NCI-H82 (cell line): ENCODE data around the gene OR6C65.
"Not testable (repeated sequence)": the region's sequence is repeated elsewhere in the genome, so short reads cannot be mapped to it uniquely, and the experiment has no call there.

Experiments
- DNase-seq: peaks from one replicate; lab custom pipeline; 2025; lab: John Stamatoyannopoulos, UW

The OR6C65 gene

DNA sequence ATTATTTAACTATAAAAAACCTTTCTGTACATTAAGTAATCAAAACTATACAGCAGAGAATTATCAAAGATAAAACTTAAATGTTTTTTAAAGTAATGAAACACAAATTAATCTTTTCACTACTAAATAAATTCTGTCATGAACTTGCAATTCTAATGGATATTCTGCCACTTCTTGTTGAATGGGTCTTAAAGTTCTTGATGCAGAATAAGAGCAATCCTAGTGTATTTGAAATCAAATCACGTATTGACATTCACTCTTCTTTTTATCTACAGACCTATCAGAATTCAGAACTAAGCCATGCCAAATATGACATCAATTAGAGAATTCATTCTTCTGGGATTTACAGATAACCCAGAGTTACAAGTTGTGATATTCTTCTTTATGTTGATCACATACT lies at the start of gene OR6C65:
TSS of gene OR6C65 (plus strand) at position 301 of the 400 bp plus-strand sequence. CDS start at position 301, 0 bp downstream.
- no peak for DNase-seq

DNA sequence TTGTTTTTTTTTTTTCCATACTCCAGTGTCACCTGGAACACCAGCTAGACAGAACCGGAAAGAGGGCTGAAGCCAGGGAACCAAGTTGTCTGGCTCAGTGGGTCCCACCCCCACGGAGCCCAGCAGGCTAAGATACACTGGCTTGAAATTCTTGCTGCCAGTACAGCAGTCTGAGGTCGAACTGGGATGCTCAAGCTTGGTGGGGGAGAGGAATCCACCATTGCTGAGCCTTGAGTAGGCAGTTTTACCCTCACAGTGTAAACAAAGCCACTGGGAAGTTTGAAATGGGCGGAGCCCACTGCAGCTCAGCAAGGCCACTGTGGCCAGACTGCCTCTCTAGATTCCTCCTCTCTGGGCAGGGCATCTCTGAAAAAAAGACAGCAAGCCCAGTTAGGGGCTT lies 45.0 kb upstream of the OR6C65 start:
- DNase-seq, result not testable (repeated sequence)

DNA sequence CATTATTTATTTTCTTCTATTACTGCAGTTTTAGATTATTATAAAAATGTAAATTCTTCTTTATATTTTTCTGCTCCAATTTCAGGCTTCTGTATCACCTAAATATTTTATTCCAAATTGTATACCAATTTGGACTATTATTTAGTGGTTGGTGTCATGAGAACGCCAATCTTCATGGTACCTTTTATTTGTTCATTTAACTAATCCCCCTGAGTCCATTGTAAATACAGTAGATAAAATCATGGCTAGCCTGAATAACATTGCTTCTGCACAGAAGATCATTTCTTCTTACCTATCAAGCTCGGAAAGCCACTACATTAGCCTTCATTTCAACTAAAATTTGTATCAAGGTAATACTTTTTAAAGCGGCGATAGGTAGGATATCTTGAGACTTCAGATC lies 37.7 kb upstream of the OR6C65 start, which contains the start of gene OR6C75:
TSS of gene OR6C75 (plus strand) at position 301 of the 400 bp plus-strand sequence. CDS start 2,136 bp downstream, outside the sequence.
- no peak for DNase-seq

DNA sequence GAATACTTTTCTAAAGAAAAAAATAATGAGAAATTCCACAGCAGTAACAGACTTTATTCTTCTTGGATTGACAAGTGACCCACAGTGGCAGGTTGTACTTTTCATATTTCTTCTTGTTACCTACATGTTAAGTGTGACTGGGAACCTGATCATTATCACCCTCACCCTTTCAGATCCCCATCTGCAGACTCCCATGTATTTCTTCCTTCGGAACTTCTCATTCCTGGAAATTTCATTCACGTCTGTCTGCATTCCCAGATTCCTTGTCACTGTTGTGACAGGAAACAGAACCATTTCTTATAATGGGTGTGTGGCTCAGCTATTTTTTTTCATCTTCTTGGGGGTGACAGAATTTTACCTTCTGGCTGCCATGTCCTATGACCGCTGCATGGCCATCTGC lies 35.2 kb upstream of the OR6C65 start:
- no peak for DNase-seq

DNA sequence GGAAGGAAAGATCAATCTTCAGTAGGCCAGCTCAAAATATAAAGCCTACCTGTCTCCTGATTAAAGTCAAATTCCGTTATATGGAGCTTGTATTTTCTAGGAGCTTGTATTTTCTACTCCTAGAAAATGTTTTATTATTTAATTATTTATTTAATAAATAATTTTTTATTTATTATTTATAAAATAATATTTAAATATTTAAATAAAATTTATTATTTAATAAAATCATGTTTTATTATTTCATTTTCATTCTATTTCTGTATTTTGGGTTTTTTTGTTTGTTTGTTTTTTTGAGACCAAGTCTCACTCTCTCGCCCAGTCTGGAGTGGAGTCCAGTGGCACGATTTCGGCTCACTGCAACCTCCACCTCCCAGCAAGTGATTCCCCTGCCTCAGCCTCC lies 27.8 kb upstream of the OR6C65 start:
- no peak for DNase-seq

DNA sequence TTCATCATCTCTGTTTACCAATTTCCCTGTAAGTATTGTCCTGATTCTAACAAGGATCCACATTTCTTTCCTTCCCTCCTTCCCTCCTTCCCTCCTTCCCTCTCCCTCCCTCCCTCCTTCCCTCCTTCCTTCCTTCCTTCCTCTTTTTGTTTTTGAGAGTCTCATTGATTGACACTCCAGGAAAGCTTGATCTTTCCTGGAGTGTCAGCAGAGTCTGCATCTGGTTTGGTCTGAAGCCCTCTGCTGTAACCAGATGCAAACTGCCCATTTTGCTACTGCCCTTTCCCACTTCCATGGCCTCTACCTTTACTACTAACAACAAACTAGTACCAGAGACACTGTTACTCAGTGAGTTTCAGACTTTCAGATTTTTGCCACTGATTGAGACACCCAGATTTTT lies 14.4 kb upstream of the OR6C65 start:
- DNase-seq, result no peak

DNA sequence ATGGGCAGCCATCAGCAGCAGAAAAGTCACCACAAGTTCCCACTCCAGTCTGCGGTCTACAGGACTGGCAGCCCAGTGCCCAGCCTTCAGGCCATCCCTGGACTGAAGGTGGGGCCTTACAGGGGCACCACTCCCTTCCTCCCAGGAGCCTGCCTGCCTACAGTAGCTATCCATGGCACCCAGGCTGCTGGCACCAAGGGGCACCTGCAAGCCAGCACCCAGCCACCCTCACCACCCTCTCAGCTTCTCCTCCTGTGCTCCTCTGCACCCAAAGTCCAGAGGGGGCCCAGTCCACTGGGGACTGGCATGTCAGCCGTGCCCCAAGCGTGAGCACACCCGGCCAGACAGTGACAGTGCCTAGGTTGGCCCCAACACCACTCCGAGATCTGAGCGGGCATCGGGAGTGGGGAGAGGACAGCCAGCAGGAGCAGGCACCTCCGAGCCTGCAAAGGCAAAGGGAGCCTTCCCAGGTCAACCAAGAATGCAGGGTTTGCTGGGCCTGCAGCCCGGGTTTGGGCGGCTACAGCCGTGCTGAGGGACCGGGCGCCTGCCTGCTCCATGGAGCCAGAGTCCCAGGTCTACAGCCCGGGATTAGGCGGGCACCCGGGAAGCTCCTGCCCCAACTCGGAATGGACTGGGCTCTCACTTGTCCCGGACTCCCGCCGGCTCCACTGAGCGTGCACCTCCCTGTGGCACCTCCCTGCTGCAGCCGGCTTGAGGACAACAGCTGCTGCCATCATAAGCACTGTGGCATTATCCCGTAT lies 8.1 kb upstream of the OR6C65 start:
- no peak for DNase-seq

DNA sequence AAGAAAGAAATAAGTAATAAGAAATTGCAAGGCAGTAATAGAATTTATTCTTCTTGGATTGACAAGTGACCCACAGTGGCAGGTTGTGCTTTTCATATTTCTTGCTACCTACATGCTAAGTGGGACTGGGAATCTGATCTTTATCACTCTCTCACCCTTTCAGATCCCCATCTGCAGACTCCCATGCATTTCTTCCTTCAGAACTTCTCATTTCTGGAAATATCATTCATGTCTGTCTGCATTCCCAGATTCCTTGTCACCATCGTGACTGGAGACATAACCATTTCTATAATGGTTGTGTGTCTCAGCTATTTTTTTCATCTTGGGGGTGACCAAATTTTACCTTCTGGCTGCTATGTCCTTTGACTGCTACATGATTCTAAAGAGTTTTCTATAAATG lies 4.0 kb upstream of the OR6C65 start:
- no peak for DNase-seq

DNA sequence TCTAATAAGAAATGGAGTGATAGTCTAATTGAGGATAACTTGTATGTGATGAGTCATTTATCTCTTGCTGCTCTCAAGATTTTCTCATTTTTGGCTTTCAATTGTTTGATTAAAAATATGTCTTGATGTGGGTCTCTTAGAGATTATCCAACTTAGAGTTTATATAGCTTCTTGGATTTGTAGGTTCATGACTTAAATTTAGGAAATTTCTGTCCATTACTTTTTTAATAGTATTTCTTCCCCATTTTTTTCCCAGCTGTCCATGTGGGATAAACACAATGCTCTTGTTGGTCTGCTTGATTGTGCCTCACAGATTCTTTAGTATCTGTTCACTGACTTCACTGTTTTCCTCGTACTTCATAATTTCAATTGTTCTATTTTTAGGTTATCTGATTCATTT lies 7.5 kb downstream of the OR6C65 start:
- no peak for DNase-seq

DNA sequence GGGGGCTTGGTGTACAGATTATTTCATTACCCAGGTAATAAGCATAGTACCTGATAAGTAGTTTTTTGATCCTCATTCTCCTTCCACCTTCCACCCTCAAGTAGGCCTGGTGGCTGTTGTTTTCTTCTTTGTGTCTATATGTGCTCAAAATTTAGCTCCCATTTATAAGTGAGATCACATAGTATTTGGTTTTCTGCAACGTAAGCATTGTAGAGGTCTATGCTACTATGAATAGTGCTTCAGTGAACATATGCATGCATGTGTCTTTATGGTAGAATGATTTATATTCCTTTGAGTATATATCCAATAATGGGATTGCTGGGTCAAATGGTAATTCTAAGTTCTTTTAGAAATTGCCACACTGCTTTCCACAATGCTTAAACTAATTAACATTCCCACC lies 8.8 kb downstream of the OR6C65 start:
- not testable (repeated sequence) for DNase-seq

DNA sequence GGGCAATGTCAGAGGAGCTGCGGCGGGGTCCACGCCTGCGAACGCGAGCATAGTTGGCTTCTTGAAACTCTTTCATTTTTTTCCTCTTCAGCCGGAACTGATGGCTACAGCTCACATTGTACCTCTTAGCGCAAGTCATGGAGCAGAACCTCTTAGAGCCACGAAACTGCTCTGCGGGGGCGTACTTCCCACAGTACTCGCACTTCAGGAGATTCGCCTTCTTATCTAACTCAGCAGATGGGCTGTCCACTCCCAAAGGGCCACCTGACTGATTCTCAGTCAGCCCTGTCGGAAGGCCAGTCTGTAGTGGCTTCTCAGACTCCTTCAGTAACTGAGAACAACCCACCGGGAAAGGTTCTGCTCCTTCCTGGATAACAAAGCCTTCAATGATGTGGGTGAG lies 11.8 kb downstream of the OR6C65 start:
- not testable (repeated sequence) for DNase-seq

DNA sequence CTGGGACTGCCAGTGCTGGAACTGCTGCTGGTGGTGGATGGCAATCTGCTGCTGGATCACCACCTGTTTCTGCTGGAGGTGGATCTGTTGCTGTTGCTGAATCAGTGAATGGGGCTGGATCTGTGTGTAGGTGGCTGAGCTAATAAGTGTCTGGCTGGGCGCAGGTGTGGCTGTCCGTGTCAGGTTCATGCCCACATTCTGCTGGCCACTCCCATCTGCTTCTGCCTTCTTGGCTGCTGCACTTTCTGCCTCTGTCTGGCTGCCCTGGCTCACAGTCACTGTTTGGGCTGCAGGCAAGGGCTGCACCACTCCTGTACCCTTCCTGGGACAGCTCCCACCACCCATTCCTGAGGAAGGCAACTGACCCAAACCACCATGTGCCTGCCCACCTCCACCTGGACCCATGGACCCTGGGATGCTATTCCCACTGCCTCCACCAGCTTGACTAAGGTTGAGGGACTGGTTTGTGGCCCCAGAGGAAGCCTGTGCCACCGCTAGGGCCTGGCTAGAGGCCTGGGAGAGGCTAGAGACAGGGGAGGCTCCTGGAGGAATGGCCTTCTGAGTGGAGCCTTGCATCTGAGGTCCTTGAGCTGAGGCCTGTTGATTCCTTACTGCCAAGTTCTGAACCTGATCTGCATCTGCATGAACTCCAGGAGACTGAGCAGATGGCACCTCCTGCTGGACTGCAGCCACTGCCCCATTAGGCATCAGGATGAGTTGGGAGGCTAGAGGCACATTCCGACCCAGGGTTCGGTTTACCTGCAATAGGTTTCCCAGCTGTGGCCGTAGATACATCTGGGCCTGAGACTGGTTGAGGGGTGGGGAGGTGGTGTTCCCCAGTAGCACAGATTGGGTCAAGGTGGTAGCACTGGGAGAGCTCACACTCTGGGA lies 13.4 kb downstream of the OR6C65 start:
- not testable (repeated sequence) for DNase-seq

DNA sequence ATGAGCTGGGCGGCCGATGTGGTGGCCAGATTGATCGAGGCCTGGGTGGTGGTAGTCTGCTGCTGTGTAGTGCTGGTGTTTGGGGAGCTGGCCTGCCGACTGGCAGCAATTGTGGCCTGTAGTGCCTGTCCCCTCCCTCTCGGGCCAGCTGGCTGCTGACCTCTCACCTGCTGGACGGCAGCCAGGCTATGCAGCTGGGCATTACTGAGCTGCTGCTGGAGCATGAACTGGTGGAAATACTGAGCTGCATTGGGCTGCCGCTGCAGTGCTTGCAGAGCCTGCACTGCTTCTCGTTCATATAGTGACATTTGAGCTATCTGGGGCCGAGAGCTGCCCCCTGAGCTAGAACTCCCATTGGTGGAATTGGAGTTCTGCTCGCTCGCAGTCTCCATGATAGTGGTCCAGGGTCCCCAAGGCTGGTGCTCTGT lies 14.1 kb downstream of the OR6C65 start:
- not testable (repeated sequence) for DNase-seq

DNA sequence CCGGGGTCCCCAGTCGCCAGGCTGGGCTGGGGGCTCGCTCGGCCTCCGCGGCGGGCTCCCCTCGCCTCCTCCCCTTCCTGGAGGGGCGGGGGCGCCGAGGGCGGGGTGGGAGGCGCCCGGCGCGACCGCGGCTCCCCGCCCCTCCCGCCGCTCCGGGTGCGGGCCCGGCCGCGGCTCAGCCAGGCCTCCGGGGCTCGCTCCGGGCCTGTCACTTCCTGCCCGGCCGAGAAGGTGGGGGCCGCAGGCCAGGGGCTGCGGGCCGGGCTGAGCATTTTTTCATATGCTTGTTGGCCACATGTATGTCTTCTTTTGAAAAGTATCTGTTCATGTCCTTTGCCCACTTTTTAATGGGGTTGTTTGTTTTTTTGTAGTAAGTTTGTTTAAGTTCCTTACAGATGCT lies 14.6 kb downstream of the OR6C65 start:
- not testable (repeated sequence) for DNase-seq

DNA sequence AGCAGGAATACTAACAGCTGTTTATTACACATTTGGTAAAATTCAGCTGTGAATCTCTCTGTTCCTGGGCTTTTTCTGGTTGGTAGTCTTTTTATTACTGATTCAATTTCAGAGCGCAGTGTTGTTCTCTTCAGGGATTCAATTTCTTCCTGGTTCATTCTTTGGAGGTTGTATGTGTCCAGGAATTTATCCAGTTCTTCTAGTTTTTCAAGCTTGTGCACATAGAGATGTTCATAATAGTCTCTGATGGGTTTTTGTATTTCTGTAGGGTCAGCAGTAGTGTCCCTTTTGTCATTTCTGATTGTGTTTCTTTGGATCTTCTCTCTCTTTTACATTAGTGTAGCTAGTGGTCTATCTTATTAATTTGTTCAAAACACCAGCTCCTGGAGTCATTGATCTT lies 16.6 kb downstream of the OR6C65 start:
- DNase-seq, result no peak

DNA sequence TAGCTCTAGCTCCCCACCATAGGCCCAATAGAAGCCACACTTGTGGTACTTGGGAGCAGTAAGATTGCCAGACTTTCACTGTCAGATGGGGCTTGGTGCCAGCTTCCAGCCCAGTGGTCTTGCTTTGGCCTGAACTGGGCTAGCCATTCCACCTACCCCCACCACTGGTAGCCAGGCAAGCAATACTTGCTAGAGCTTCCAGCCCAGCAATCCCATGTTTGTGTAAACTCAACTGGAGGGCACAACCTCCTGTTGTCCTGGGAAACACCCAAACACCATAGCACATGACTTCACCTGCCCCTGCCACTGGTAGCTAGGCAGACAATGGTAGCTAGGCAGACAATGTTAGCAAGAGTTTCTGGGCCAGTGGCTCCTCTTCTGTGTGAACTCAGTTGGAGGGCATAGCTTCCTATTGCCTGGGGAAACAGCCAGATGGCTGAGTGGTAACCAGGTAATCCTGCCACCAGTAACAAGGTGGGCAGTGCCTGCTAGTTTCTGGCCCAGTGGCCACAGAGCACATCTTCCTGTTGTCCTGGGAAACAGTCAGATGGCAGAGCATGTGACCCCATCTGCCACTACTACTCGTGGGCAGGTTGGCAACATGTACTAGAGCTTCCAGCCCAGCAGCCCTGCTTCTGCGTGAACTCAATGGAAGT lies 20.1 kb downstream of the OR6C65 start:
- no peak for DNase-seq

DNA sequence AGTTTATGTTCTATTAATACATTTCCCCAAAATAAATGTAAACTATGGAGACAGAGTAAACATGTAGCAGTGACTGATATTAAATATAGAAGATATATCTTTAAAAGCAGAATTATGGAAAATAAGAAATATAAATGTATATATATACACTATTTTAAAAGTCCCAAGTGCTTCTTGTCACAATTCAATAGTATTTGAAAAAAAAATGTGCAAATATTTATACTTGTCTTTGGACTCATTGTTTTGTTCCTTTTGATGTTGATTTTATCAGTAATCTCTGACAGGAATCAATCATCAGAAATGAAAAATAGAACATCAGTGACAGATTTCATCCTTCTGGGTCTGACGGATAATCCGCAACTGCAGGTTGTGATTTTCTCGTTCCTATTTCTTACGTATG lies 25.6 kb downstream of the OR6C65 start, which contains the start of gene OR6C76:
TSS of gene OR6C76 (plus strand) at position 301 of the 400 bp plus-strand sequence. CDS start at position 301, 0 bp downstream.
- DNase-seq, result no peak

DNA sequence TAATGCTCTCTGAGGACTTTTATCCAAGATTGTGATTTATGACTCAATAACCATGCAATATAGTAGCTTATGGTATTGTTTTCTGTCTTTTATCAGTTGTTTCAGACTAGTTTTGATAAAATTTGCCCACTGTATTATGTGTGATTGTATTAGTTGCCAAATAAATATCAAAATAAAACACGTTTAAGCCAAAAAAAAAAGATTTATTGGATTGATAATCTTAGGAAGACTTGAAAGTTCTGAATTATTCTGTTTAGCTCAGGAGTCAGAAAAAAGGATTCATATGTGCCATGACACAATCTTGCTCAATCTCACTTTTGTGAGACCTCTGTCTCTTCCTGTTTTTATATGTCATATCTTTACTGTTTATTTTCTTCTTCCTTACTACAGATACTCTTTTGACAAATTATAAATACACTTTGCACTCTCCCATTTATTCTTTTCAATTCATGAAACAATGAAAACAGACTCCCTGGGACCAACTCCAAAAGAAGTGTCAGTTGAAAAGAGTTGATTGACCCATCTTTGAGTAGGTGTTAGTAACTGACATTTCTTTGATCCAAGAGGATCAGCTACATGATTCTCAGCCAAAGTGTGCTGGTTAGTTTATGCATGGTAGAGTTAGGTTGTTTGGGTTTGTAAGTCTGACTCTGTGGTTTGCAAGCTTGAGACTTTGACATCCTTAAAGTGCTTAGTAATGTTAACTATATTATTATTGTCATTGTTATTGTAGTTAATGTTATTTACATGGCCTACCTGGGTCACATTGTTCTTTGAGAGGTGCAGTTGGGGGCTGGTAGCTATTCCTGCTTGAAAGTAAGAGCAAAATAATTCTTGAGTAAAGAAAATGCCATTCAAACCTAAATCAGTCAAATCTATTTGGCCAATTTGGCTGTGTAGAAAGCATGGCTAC lies 28.3 kb downstream of the OR6C65 start:
- DNase-seq, result no peak

DNA sequence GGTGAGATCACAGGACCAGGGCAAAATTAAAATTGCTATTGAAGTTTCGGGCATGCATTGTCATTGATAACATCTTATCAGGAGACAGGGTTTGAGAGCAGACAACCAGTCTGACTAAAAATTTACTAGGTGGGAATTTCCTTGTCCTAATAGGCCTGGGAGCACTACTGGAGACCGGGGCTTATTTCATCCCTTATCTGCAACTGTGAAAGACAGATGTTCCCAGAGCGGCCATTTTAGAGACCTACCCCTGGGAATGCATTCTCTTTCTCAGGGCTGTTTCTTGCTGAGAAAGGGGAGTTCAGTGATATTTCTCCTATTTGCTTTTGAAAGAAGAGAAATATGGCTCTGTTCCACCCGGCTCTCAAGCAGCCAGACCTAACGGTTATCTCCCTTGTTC lies 40.9 kb downstream of the OR6C65 start:
- DNase-seq, result not testable (repeated sequence)

DNA sequence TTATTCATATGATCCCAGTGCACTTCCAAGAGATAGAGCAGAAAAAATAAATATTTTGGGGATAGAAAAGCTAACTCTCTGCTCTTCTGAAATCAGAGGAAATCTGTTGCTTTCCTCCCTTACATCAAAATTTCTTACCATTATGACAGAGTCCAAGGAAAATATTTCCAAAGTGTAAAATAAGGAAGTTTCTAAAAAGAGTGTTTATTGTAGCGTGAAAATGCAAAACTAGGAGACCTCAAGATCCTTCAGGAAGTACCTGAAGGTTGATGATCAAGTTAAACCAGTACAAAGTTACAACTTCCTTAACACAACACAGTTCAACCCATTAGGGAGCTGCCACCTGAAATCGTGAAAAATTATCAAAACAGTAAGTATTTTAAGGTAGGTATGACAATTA lies 43.4 kb downstream of the OR6C65 start, which contains the start of gene OR6C2:
TSS of gene OR6C2 (plus strand) at position 301 of the 400 bp plus-strand sequence. CDS start 8,138 bp downstream, outside the sequence.
- DNase-seq, result no peak

DNA sequence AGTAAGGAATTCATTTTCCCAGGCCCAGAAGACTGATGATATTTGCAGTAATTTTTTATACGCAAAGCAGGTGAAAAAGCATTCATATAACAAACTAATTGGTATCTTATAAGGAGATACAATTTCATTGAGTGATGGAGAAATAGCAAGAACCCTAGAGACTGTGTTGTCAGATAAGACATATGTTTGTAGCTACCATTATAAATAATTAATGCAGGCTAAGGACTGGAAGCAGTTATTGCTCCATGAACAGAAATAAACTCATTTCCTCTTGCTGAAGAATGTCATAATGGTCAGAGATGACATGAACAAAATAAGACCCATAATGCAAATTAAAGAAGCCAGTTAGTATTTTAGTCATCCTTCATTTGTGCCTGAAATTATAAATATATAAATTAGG lies 45.0 kb downstream of the OR6C65 start:
- DNase-seq, result no peak
